H9 (cell line): Measurements from ENCODE around the gene PDK2. TPM values are rescaled to one million over a fixed set of nuclear protein-coding genes. Genes with fewer than 3 reads are reported as not detected.
A peak's percentile ranks its signal among the peaks of the same experiment; 100 is the strongest.

ENCODE experiments used
- DNase-seq: peaks from one replicate; pipeline ENCODE4 v3.0.0-alpha.2; 2017
- H2AFZ ChIP-seq: one replicate; pipeline ENCODE4 v1.6.1; 2013; ENCODE audit warnings: mild to moderate bottlenecking, low read length, control low read depth, moderate library complexity
- H2AK5ac ChIP-seq: 2 replicates; pipeline ENCODE4 v1.6.1; 2013; ENCODE audit warnings: low read length, control low read depth, mixed read lengths; ENCODE audit not compliant: insufficient read length
- H2BK120ac ChIP-seq: one replicate; pipeline ENCODE4 v1.6.1; 2013; ENCODE audit warnings: low read depth, mild to moderate bottlenecking, low read length, control low read depth, inconsistent platforms; ENCODE audit not compliant: poor library complexity, severe bottlenecking
- H2BK12ac ChIP-seq: 2 replicates; pipeline ENCODE4 v1.6.1; 2013; ENCODE audit warnings: low read length, control low read depth, mixed read lengths, low read depth; ENCODE audit not compliant: insufficient read length
- H2BK15ac ChIP-seq: 2 replicates; pipeline ENCODE4 v1.6.1; 2013; ENCODE audit warnings: low read depth, low read length, control low read depth
- H2BK20ac ChIP-seq: one replicate; pipeline ENCODE4 v1.6.1; 2013; ENCODE audit warnings: low read depth, mild to moderate bottlenecking, low read length, control low read depth, inconsistent platforms; ENCODE audit not compliant: poor library complexity, severe bottlenecking
- H2BK5ac ChIP-seq: 2 replicates; pipeline ENCODE4 v1.6.1; 2013; ENCODE audit warnings: low read length, control low read depth, mixed read lengths; ENCODE audit not compliant: insufficient read length
- H3K14ac ChIP-seq: 2 replicates; pipeline ENCODE4 v1.6.1; 2013; ENCODE audit warnings: low read length, control low read depth; ENCODE audit not compliant: insufficient read depth
- H3K18ac ChIP-seq: 2 replicates; pipeline ENCODE4 v1.6.1; 2013; ENCODE audit warnings: low read depth, mild to moderate bottlenecking, mixed read lengths, low read length, control low read depth; ENCODE audit not compliant: insufficient read length
- H3K23ac ChIP-seq: 2 replicates; pipeline ENCODE4 v1.6.1; 2013; ENCODE audit warnings: low read length, control low read depth, mixed read lengths, low read depth; ENCODE audit not compliant: insufficient read length
- H3K23me2 ChIP-seq: 2 replicates; pipeline ENCODE4 v1.6.1; 2013; ENCODE audit warnings: low read depth, mild to moderate bottlenecking, mixed read lengths, low read length, control low read depth; ENCODE audit not compliant: insufficient read length, poor library complexity, severe bottlenecking
- H3K27ac ChIP-seq: 2 replicates; pipeline ENCODE4 v1.5.1; 2013; ENCODE audit warnings: low read length, control low read depth, mixed read lengths, low read depth; ENCODE audit not compliant: insufficient read length
- H3K27me3 ChIP-seq: 2 replicates; pipeline ENCODE4 v1.6.1; 2013; ENCODE audit warnings: low read length, control low read depth, inconsistent platforms; ENCODE audit not compliant: insufficient read depth
- H3K4ac ChIP-seq: 2 replicates; pipeline ENCODE4 v1.6.1; 2013; ENCODE audit warnings: low read depth, mild to moderate bottlenecking, control low read depth, inconsistent platforms, low read length, moderate library complexity
- H3K4me1 ChIP-seq: 2 replicates; pipeline ENCODE4 v1.6.1; 2013; ENCODE audit warnings: low read length, control low read depth, inconsistent platforms; ENCODE audit not compliant: insufficient read depth
- H3K4me2 ChIP-seq: 2 replicates; pipeline ENCODE4 v1.6.1; 2013; ENCODE audit warnings: low read length, control low read depth, mixed read lengths; ENCODE audit not compliant: insufficient read length, insufficient read depth
- H3K56ac ChIP-seq: 2 replicates; pipeline ENCODE4 v1.6.1; 2013; ENCODE audit warnings: low read depth, mild to moderate bottlenecking, mixed read lengths, low read length, control low read depth; ENCODE audit not compliant: insufficient read length
- H3K79me1 ChIP-seq: 2 replicates; pipeline ENCODE4 v1.6.1; 2013; ENCODE audit warnings: low read depth, mild to moderate bottlenecking, moderate library complexity, low read length, control low read depth, inconsistent platforms; ENCODE audit not compliant: insufficient read depth, poor library complexity, severe bottlenecking
- H3K79me2 ChIP-seq: 2 replicates; pipeline ENCODE4 v1.6.1; 2013; ENCODE audit warnings: low read length, control low read depth, inconsistent platforms; ENCODE audit not compliant: insufficient read depth
- H3K9ac ChIP-seq: 2 replicates; pipeline ENCODE4 v1.6.1; 2013; ENCODE audit warnings: low read length, control low read depth, mixed read lengths; ENCODE audit not compliant: insufficient read length; ENCODE audit errors: extremely low read depth
- H3K9me3 ChIP-seq: one replicate; pipeline ENCODE4 v1.6.1; 2013; ENCODE audit warnings: low read depth, low read length, inconsistent platforms; ENCODE audit not compliant: control insufficient read depth
- H3T11ph ChIP-seq: one replicate; pipeline ENCODE4 v1.6.1; 2013; ENCODE audit warnings: mild to moderate bottlenecking, low read length, control low read depth, inconsistent platforms
- H4K20me1 ChIP-seq: one replicate; pipeline ENCODE4 v1.6.1; 2013; ENCODE audit not compliant: control insufficient read depth, insufficient read length, insufficient read depth
- H4K5ac ChIP-seq: 2 replicates; pipeline ENCODE4 v1.6.1; 2013; ENCODE audit warnings: low read depth, mild to moderate bottlenecking, mixed read lengths, low read length, control low read depth; ENCODE audit not compliant: insufficient read length
- H4K8ac ChIP-seq: replicated peaks from 2 replicates; pipeline ENCODE4 v1.6.1; 2013; ENCODE audit warnings: low read length, control low read depth, mixed read lengths, low read depth; ENCODE audit not compliant: insufficient read length
- H4K91ac ChIP-seq: 2 replicates; pipeline ENCODE4 v1.6.1; 2013; ENCODE audit warnings: low read depth, mild to moderate bottlenecking, moderate library complexity, mixed read lengths, low read length, control low read depth; ENCODE audit not compliant: insufficient read length
- H3K27ac Mint-ChIP-seq, 3 experiments: 2 replicates in 2 of 3; 3 replicates in 1 of 3; pipeline ENCODE4 v1.8.0; 2020 to 2021; ENCODE audit warnings: mixed read lengths in 3 of 3, mild to moderate bottlenecking in 1 of 3, moderate library complexity in 1 of 3
- H3K27me3 Mint-ChIP-seq: 2 replicates; pipeline ENCODE4 v1.8.0; 2021; ENCODE audit warnings: low read depth, mild to moderate bottlenecking, moderate library complexity, mixed read lengths
- H3K36me3 Mint-ChIP-seq, 3 experiments: 2 replicates in 2 of 3; 3 replicates in 1 of 3; pipeline ENCODE4 v1.8.0; 2020 to 2021; ENCODE audit warnings: low read depth in 3 of 3, mixed read lengths in 3 of 3; ENCODE audit not compliant: insufficient read depth in 1 of 3
- H3K4me1 Mint-ChIP-seq, 2 experiments: 2 replicates each; pipeline ENCODE4 v1.8.0; 2020; ENCODE audit warnings: mixed read lengths in 2 of 2
- H3K4me3 Mint-ChIP-seq, 2 experiments: 2 replicates in 1 of 2; 3 replicates in 1 of 2; pipeline ENCODE4 v1.8.0; 2020 to 2021; ENCODE audit warnings: mild to moderate bottlenecking in 2 of 2, mixed read lengths in 2 of 2, moderate library complexity in 1 of 2
- H3K9me3 Mint-ChIP-seq, 2 experiments: 2 replicates in 1 of 2; 3 replicates in 1 of 2; pipeline ENCODE4 v1.8.0; 2020; ENCODE audit warnings: mild to moderate bottlenecking in 2 of 2, mixed read lengths in 2 of 2, moderate library complexity in 1 of 2
- WGBS: extraction: QIAGEN DNeasy Blood & Tissue Kit; methylation state at CpG from one replicate; pipeline ENCODE4 v1.1.7; 2013; ENCODE audit warnings: missing lambda C conversion rate, low lambda C conversion rate, mixed read lengths; ENCODE audit not compliant: insufficient read length; ENCODE audit errors: extremely low coverage; 5-methylcytosine and 5-hydroxymethylcytosine counted together
- total RNA-seq: library from RNA; stranded (reverse); gene quantifications from 2 replicates; pipeline ENCODE4 v1.2.1, GENCODE V29; 2021
- TF ChIP-seq, protein P1 (sequence below): fragments of 200-600 bp; sonication (generic); conservative IDR thresholded peaks from 3 replicates; pipeline ENCODE4 v1.8.0; 2021; ENCODE audit warnings: antibody characterized with exemption, mild to moderate bottlenecking

Gene PDK2
- total RNA-seq, 1 experiment from 2014 or later: 19.9 TPM

DNA sequence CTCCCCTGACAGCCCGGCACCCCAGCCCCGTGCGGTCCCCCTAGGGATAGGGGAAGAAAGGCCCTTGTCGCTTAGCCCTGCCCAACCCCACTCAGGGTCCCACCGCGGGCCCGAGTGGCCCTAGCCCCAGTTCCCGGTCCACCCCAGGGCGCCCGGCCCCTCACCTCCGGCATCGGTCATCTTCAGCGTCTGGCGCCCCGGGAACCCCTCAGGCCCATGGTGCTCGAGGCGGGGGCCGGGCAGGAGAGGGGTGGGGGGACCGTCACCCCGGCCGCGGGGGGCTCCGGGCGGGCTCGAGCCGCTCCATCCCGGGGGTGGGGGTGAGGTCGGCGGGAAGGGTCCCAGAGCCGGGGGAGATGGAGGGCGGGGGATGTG is 34.2 kb downstream of the PDK2 start:
- no peaks in the 10 kb centered on the region for H3K79me2 ChIP-seq
- no peak overlapping the region for H2BK120ac ChIP-seq
- H3K23me2 ChIP-seq: peaks cover 12% of the 10 kb centered on the region
- no peak overlapping the region for H3K27ac Mint-ChIP-seq
- DNase-seq: no peak
- H3K27me3 ChIP-seq: no peaks in the 10 kb centered on the region; the same call in 1 of the 2 replicates
- H3K4me2 ChIP-seq: peak overlapping the region; percentile 82
- H3K9me3 ChIP-seq: no peaks in the 10 kb centered on the region
- H2BK20ac ChIP-seq: no peak overlapping the region
- no peak overlapping the region for H3K4ac ChIP-seq
- H3K9ac ChIP-seq: no peak overlapping the region
- H3K27ac ChIP-seq: no peak overlapping the region
- no CpG with 5 or more reads among the region's 31 CpGs for WGBS
- H4K91ac ChIP-seq: no peak overlapping the region
- no peak overlapping the region for H2AK5ac ChIP-seq
- H3K36me3 Mint-ChIP-seq: no peaks in the 10 kb centered on the region; a peak in 1 of 7 replicates
- no peak overlapping the region for H3K18ac ChIP-seq
- H3K9me3 Mint-ChIP-seq: no peaks in the 10 kb centered on the region; a peak in 1 of 5 replicates
- peak overlapping the region; percentile 83 to 93 for H3K4me3 Mint-ChIP-seq
- H2BK5ac ChIP-seq: no peak overlapping the region
- no peaks in the 10 kb centered on the region for H3K79me1 ChIP-seq
- no peak overlapping the region for H3K14ac ChIP-seq
- H2BK15ac ChIP-seq: no peak overlapping the region
- peaks cover 33 to 59% of the 10 kb centered on the region in 2 experiments for H3K4me1 Mint-ChIP-seq
- peaks cover 5% of the 10 kb centered on the region; the same call in 1 of the 2 replicates for H3K4me1 ChIP-seq
- no peak overlapping the region for H4K8ac ChIP-seq
- H3K23ac ChIP-seq: no peak overlapping the region
- peaks cover 42% of the 10 kb centered on the region for H3K27me3 Mint-ChIP-seq
- no peak overlapping the region for H2BK12ac ChIP-seq
- no peak overlapping the region for H3T11ph ChIP-seq
- TF ChIP-seq, protein P1, sequence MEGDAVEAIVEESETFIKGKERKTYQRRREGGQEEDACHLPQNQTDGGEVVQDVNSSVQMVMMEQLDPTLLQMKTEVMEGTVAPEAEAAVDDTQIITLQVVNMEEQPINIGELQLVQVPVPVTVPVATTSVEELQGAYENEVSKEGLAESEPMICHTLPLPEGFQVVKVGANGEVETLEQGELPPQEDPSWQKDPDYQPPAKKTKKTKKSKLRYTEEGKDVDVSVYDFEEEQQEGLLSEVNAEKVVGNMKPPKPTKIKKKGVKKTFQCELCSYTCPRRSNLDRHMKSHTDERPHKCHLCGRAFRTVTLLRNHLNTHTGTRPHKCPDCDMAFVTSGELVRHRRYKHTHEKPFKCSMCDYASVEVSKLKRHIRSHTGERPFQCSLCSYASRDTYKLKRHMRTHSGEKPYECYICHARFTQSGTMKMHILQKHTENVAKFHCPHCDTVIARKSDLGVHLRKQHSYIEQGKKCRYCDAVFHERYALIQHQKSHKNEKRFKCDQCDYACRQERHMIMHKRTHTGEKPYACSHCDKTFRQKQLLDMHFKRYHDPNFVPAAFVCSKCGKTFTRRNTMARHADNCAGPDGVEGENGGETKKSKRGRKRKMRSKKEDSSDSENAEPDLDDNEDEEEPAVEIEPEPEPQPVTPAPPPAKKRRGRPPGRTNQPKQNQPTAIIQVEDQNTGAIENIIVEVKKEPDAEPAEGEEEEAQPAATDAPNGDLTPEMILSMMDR: no peak
- no peaks in the 10 kb centered on the region for H4K20me1 ChIP-seq
- no peak overlapping the region for H4K5ac ChIP-seq
- no peak overlapping the region for H3K56ac ChIP-seq
- H2AFZ ChIP-seq: no peak overlapping the region
